HepG2 (cell line): ENCODE results near the gene UXS1. TPM values are rescaled to one million over a fixed set of nuclear protein-coding genes. Genes with fewer than 3 reads are reported as not detected.

ENCODE experiments used
- ATAC-seq: fragments of 200-7000 bp; cut with Tn5 transposase; 3 replicates; pipeline ENCODE4 v1.9.1; 2020; ENCODE audit warnings: mild to moderate bottlenecking, moderate library complexity
- BruUV-seq: library from RNA; stranded (reverse); fragments of 400-500 nt; replicated peaks from 2 replicates; lab custom pipeline; 2021; lab: Mats Ljungman, UMichigan
- CTCF ChIA-PET: fragments of 300-600 bp; formaldehyde crosslinking; extraction: SDS; loops from one replicate; lab custom pipeline; 2021; ENCODE audit warnings: low total read pairs, inconsistent platforms, low intra/inter-chr PET ratio; lab: Yijun Ruan, JAX
- POLR2A ChIA-PET: fragments of 350-600 bp; sonication (Branson Sonifier 250); formaldehyde crosslinking; loops from one replicate; lab custom pipeline; 2020; ENCODE audit warnings: antibody characterized with exemption, inconsistent platforms; lab: Yijun Ruan, JAX
- DNase-seq: peaks from one replicate; pipeline ENCODE4 v3.0.0-alpha.2; 2015; ENCODE audit warnings: low spot score
- FAIRE-seq: peaks from 3 replicates; lab custom pipeline; 2011; peaks lifted over from hg19 to GRCh38; lab: Jason Lieb, UNC
- H2AFZ ChIP-seq: one replicate; pipeline ENCODE4 v1.6.1; 2011; ENCODE audit warnings: low read length, inconsistent platforms
- H3K27ac ChIP-seq: fragments of 300-600 bp; 3 replicates; pipeline ENCODE4 v1.8.0; 2011; ENCODE audit warnings: mixed run types, mild to moderate bottlenecking, mixed read lengths, low read length, inconsistent platforms; ENCODE audit not compliant: insufficient read depth; ENCODE audit errors: extremely low read length
- H3K27me3 ChIP-seq, 2 experiments: fragments of 200-600 bp in 1 of 2; 2 replicates in 1 of 2; 3 replicates in 1 of 2; pipeline versions ENCODE4 v1.6.0 to v1.8.0; 2011; ENCODE audit warnings: low read length in 2 of 2, mild to moderate bottlenecking in 2 of 2, moderate library complexity in 2 of 2, inconsistent platforms in 1 of 2; ENCODE audit not compliant: insufficient read depth in 2 of 2, control insufficient read depth in 1 of 2
- H3K36me3 ChIP-seq, 2 experiments: fragments of 200-600 bp in 1 of 2; replicated peaks in 1 of 2; 2 replicates in 1 of 2; 3 replicates in 1 of 2; pipeline versions ENCODE4 v1.5.1 to v1.8.0; 2011; ENCODE audit warnings: low read length in 2 of 2, inconsistent platforms in 1 of 2; ENCODE audit not compliant: insufficient read depth in 2 of 2, control insufficient read depth in 1 of 2
- H3K4me1 ChIP-seq: 2 replicates; pipeline ENCODE4 v1.5.1; 2012; ENCODE audit warnings: low read length, inconsistent platforms; ENCODE audit not compliant: insufficient read depth
- H3K4me2 ChIP-seq: 2 replicates; pipeline ENCODE4 v1.6.0; 2011; ENCODE audit warnings: low read depth, low read length, inconsistent platforms
- H3K4me3 ChIP-seq, 3 experiments: fragments of 200-600 bp in 1 of 3; sonication (generic), shearing (Covaris generic) in 1 of 3; replicated peaks in 1 of 3; 2 replicates each; pipeline ENCODE4 v1.5.1; 2011 to 2016; ENCODE audit warnings: low read length in 3 of 3, inconsistent platforms in 2 of 3, low read depth in 2 of 3, mild to moderate bottlenecking in 2 of 3, control low read depth in 1 of 3, mixed read lengths in 1 of 3; ENCODE audit not compliant: insufficient read depth in 1 of 3
- H3K79me2 ChIP-seq: one replicate; pipeline ENCODE4 v1.6.1; 2011; ENCODE audit warnings: low read length, inconsistent platforms; ENCODE audit not compliant: insufficient read depth
- H3K9ac ChIP-seq: 2 replicates; pipeline ENCODE4 v1.6.0; 2011; ENCODE audit warnings: mild to moderate bottlenecking, low read depth, low read length, inconsistent platforms; ENCODE audit not compliant: insufficient read depth
- H3K9me3 ChIP-seq: 2 replicates; pipeline ENCODE4 v1.5.1; 2012; ENCODE audit warnings: mild to moderate bottlenecking, low read length
- H4K20me1 ChIP-seq: 2 replicates; pipeline ENCODE4 v1.6.0; 2011; ENCODE audit warnings: inconsistent platforms, mild to moderate bottlenecking, low read length, moderate library complexity; ENCODE audit not compliant: insufficient read depth
- CBX2 ChIP-seq, 2 experiments: fragments of 200-600 bp in 1 of 2; sonication (generic); formaldehyde crosslinking in 1 of 2; IDR thresholded peaks; 2 replicates each; pipeline versions ENCODE4 v1.7.0 to v1.8.1; 2018 to 2022; ENCODE audit warnings: low read depth in 2 of 2, low read length in 1 of 2, mild to moderate bottlenecking in 1 of 2, missing genetic modification reagents in 1 of 2
- DNMT1 ChIP-seq: sonication (generic); formaldehyde crosslinking; IDR thresholded peaks from 2 replicates; pipeline ENCODE4 v1.5.1; 2020; ENCODE audit warnings: mild to moderate bottlenecking, missing genetic modification reagents
- FLYWCH1 ChIP-seq: sonication (generic); formaldehyde crosslinking; IDR thresholded peaks from 2 replicates; pipeline ENCODE4 v1.8.1; 2023; ENCODE audit warnings: mild to moderate bottlenecking, missing genetic modification reagents
- GABPB1 ChIP-seq: IDR thresholded peaks from 2 replicates; pipeline ENCODE4 v1.6.1; 2016; ENCODE audit warnings: mild to moderate bottlenecking, missing genetic modification reagents, moderate library complexity, missing compliant biosample characterization
- NFKB2 ChIP-seq: sonication (generic); formaldehyde crosslinking; IDR thresholded peaks from 2 replicates; pipeline ENCODE4 v1.4.0; 2020; ENCODE audit warnings: missing genetic modification reagents, borderline replicate concordance
- PHF20 ChIP-seq: sonication (generic); formaldehyde crosslinking; IDR thresholded peaks from 2 replicates; pipeline ENCODE4 v1.5.0; 2020; ENCODE audit warnings: mild to moderate bottlenecking, missing genetic modification reagents
- SIX4 ChIP-seq: sonication (generic); formaldehyde crosslinking; IDR thresholded peaks from 2 replicates; pipeline ENCODE4 v1.4.0; 2020; ENCODE audit warnings: missing genetic modification reagents
- SMARCE1 ChIP-seq: fragments of 450-650 bp; IDR thresholded peaks from 2 replicates; pipeline ENCODE4 v1.6.1; 2017; ENCODE audit warnings: borderline replicate concordance
- YEATS2 ChIP-seq: sonication (generic); formaldehyde crosslinking; IDR thresholded peaks from 2 replicates; pipeline ENCODE4 v1.4.0; 2020; ENCODE audit warnings: missing genetic modification reagents, borderline replicate concordance
- ZMYM3 ChIP-seq: sonication (generic); formaldehyde crosslinking; IDR thresholded peaks from 2 replicates; pipeline ENCODE4 v1.5.1; 2020; ENCODE audit warnings: mild to moderate bottlenecking, missing genetic modification reagents
- WGBS: methylation state at CpG from one replicate; pipeline ENCODE4 v1.1.6; 2017; ENCODE audit warnings: low lambda C conversion rate; 5-methylcytosine and 5-hydroxymethylcytosine counted together
- in situ Hi-C: cut with HindIII; loops from 2 replicates; pipeline ENCODE4 v1.10.0; 2017; ENCODE audit warnings: low pct_unique_long_range_greater_than_20kb; ENCODE audit not compliant: extremely low pct_ligation_motif_present
- intact Hi-C: fragments of 100-400 bp; cut with micrococcal nuclease; formaldehyde crosslinking; loops from one replicate; pipeline ENCODE4 v1.10.0; 2022; ENCODE audit not compliant: unreplicated experiment
- polyA plus RNA-seq, 8 experiments: library from polyadenylated mRNA; depleted of rRNA in 3 of 8; stranded (reverse) in 7 of 8; unstranded in 1 of 8; fragments of >200 nt; fragmentation: Illumina TruSeq in 4 of 8; extraction: Trizol in 4 of 8; gene quantifications; 2 replicates each; pipeline versions ENCODE4 v1.2.1 to v1.2.3, GENCODE V29; 2011 to 2016; ENCODE audit warnings: low read depth in 4 of 8, missing spikeins in 1 of 8, mixed read lengths in 1 of 8; ENCODE audit not compliant: insufficient read depth in 1 of 8
- total RNA-seq, 5 experiments: library from RNA; depleted of rRNA; stranded (reverse); fragments of >200 nt; fragmentation: Illumina TruSeq; extraction: Trizol; gene quantifications; 2 replicates each; pipeline ENCODE4 v1.2.3, GENCODE V29; 2016; ENCODE audit warnings: low read depth in 1 of 5
- TF ChIP-seq, protein P1 (sequence below): sonication (generic); formaldehyde crosslinking; IDR thresholded peaks from 2 replicates; pipeline ENCODE4 v1.4.0; 2020; ENCODE audit warnings: missing genetic modification reagents, borderline replicate concordance
- TF ChIP-seq, protein P2 (sequence below): IDR thresholded peaks from 2 replicates; pipeline ENCODE4 v1.4.0; 2020; ENCODE audit warnings: mild to moderate bottlenecking, missing genetic modification reagents
- TF ChIP-seq, protein P3 (sequence below): sonication (generic); formaldehyde crosslinking; IDR thresholded peaks from 2 replicates; pipeline ENCODE4 v1.8.1; 2022; ENCODE audit warnings: mild to moderate bottlenecking, missing genetic modification reagents
- TF ChIP-seq, protein P4 (sequence below), 2 experiments: fragments of 450-650 bp in 1 of 2; sonication (generic) in 1 of 2; formaldehyde crosslinking; IDR thresholded peaks; 2 replicates each; pipeline versions ENCODE4 v1.5.0 to v1.8.0; 2020 to 2022; ENCODE audit warnings: mild to moderate bottlenecking in 1 of 2, missing genetic modification reagents in 1 of 2
- TF ChIP-seq, protein P5 (sequence below): sonication (generic); formaldehyde crosslinking; IDR thresholded peaks from 2 replicates; pipeline ENCODE4 v1.4.0; 2020; ENCODE audit warnings: low read depth, mild to moderate bottlenecking, missing genetic modification reagents

The UXS1 gene
- total and polyA plus RNA-seq, 2 of the 13 experiments (the other 11 are each of a cell fraction or from before 2014, with no cell fraction given) = 53.3 to 110 TPM

- H3K9me3 ChIP-seq = no peaks in the 10 kb centered on the region
- H3K36me3 ChIP-seq = no peaks in the 10 kb centered on the region
- ATAC-seq (no peak), FAIRE-seq (no peak), DNase-seq (no peak)
- H3K27ac ChIP-seq = no peak overlapping the region
- H2AFZ ChIP-seq = no peak overlapping the region
- no peak overlapping the region for H3K4me2 ChIP-seq
- H3K4me1 ChIP-seq = peaks cover 51% of the 10 kb centered on the region
- in situ Hi-C loops = loop anchor here (25.0 kb wide), 1 partner anchor 859 kb away; the partner anchor contains the start of genes C2orf49 and TGFBRAP1
- no peak overlapping the region for H3K9ac ChIP-seq
- intact Hi-C loops = no loop called here
- peaks cover 4% of the 10 kb centered on the region; the same call in 1 of the 2 replicates for H4K20me1 ChIP-seq
- CTCF ChIA-PET = no interaction called here
- WGBS = 77% methylated on average over 6 of the region's 6 CpGs
- H3K27me3 ChIP-seq = no peaks in the 10 kb centered on the region; a peak in 1 of 5 replicates
- BruUV-seq = no TSS peak
- no peak overlapping the region for H3K4me3 ChIP-seq
- POLR2A ChIA-PET = no interaction called here
- peaks cover 26% of the 10 kb centered on the region for H3K79me2 ChIP-seq
- TF ChIP-seq GABPB1 (CRISPR knock-in tag) = no peak
- no peak for TF ChIP-seq YEATS2
- TF ChIP-seq, protein P1, sequence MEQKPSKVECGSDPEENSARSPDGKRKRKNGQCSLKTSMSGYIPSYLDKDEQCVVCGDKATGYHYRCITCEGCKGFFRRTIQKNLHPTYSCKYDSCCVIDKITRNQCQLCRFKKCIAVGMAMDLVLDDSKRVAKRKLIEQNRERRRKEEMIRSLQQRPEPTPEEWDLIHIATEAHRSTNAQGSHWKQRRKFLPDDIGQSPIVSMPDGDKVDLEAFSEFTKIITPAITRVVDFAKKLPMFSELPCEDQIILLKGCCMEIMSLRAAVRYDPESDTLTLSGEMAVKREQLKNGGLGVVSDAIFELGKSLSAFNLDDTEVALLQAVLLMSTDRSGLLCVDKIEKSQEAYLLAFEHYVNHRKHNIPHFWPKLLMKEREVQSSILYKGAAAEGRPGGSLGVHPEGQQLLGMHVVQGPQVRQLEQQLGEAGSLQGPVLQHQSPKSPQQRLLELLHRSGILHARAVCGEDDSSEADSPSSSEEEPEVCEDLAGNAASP = no peak
- TF ChIP-seq, protein P2, sequence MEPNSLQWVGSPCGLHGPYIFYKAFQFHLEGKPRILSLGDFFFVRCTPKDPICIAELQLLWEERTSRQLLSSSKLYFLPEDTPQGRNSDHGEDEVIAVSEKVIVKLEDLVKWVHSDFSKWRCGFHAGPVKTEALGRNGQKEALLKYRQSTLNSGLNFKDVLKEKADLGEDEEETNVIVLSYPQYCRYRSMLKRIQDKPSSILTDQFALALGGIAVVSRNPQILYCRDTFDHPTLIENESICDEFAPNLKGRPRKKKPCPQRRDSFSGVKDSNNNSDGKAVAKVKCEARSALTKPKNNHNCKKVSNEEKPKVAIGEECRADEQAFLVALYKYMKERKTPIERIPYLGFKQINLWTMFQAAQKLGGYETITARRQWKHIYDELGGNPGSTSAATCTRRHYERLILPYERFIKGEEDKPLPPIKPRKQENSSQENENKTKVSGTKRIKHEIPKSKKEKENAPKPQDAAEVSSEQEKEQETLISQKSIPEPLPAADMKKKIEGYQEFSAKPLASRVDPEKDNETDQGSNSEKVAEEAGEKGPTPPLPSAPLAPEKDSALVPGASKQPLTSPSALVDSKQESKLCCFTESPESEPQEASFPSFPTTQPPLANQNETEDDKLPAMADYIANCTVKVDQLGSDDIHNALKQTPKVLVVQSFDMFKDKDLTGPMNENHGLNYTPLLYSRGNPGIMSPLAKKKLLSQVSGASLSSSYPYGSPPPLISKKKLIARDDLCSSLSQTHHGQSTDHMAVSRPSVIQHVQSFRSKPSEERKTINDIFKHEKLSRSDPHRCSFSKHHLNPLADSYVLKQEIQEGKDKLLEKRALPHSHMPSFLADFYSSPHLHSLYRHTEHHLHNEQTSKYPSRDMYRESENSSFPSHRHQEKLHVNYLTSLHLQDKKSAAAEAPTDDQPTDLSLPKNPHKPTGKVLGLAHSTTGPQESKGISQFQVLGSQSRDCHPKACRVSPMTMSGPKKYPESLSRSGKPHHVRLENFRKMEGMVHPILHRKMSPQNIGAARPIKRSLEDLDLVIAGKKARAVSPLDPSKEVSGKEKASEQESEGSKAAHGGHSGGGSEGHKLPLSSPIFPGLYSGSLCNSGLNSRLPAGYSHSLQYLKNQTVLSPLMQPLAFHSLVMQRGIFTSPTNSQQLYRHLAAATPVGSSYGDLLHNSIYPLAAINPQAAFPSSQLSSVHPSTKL (CRISPR knock-in tag) = no peak
- no peak for TF ChIP-seq PHF20 (CRISPR knock-in tag)
- TF ChIP-seq, protein P3, sequence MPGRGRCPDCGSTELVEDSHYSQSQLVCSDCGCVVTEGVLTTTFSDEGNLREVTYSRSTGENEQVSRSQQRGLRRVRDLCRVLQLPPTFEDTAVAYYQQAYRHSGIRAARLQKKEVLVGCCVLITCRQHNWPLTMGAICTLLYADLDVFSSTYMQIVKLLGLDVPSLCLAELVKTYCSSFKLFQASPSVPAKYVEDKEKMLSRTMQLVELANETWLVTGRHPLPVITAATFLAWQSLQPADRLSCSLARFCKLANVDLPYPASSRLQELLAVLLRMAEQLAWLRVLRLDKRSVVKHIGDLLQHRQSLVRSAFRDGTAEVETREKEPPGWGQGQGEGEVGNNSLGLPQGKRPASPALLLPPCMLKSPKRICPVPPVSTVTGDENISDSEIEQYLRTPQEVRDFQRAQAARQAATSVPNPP = no peak
- no peak for TF ChIP-seq SIX4 (CRISPR knock-in tag)
- TF ChIP-seq NFKB2 (CRISPR knock-in tag) = no peak
- no peak for TF ChIP-seq CBX2 (IDR thresholded peaks at IDR 0.05; ENCODE audit: low read depth, low read length)
- TF ChIP-seq CBX2 (CRISPR knock-in tag; IDR thresholded peaks at IDR 0.05; ENCODE audit: low read depth) = no peak
- TF ChIP-seq FLYWCH1 (CRISPR knock-in tag) = no peak
- TF ChIP-seq SMARCE1 = no peak
- TF ChIP-seq, protein P4, sequence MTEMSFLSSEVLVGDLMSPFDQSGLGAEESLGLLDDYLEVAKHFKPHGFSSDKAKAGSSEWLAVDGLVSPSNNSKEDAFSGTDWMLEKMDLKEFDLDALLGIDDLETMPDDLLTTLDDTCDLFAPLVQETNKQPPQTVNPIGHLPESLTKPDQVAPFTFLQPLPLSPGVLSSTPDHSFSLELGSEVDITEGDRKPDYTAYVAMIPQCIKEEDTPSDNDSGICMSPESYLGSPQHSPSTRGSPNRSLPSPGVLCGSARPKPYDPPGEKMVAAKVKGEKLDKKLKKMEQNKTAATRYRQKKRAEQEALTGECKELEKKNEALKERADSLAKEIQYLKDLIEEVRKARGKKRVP (CRISPR knock-in tag; IDR thresholded peaks at IDR 0.05) = no peak
- TF ChIP-seq ZMYM3 (CRISPR knock-in tag) = no peak
- TF ChIP-seq, protein P5, sequence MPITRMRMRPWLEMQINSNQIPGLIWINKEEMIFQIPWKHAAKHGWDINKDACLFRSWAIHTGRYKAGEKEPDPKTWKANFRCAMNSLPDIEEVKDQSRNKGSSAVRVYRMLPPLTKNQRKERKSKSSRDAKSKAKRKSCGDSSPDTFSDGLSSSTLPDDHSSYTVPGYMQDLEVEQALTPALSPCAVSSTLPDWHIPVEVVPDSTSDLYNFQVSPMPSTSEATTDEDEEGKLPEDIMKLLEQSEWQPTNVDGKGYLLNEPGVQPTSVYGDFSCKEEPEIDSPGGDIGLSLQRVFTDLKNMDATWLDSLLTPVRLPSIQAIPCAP (CRISPR knock-in tag) = no peak
- TF ChIP-seq DNMT1 (CRISPR knock-in tag) = no peak
These were observed 1.9 kb upstream of the UXS1 start for GRCh38 chr2:106195981-106196380.
